Activated effector memory CD4-positive, alpha-beta T cell treated with anti-CD3 and anti-CD28 coated beads, Interleukin-2, amount 50 U/mL, for 16 hours (primary cell): ENCODE data around the gene ERI2.

Experiments used
- DNase-seq: peaks from one replicate; pipeline ENCODE4 v3.0.0-alpha.2; 2020

ERI2 gene

GRCh38 chr16:20806168-20807050, at the start of gene ERI2, which contains the start of gene REXO5:
Gene ERI2 (minus strand): TSS chr16:20806472. CDS start chr16:20806430, 42 bp downstream.
Gene REXO5 (plus strand): TSS chr16:20806527. CDS start chr16:20806954, 427 bp downstream.
- DNase-seq, result peak; percentile 91

- DNase-seq, result no peak
Measured at GRCh38 chr16:20854963-20855362, 48.7 kb upstream of the ERI2 start.

GRCh38 chr16:20853981-20854620, 47.8 kb upstream of the ERI2 start:
- DNase-seq, result no peak

GRCh38 chr16:20853143-20853542, 46.9 kb upstream of the ERI2 start:
- no peak for DNase-seq

GRCh38 chr16:20851601-20852000, 45.3 kb upstream of the ERI2 start:
- DNase-seq, result no peak

- DNase-seq, result no peak
Measured at GRCh38 chr16:20850981-20851380, 44.7 kb upstream of the ERI2 start.

- peak; percentile 87 for DNase-seq
Measured at GRCh38 chr16:20849589-20850390, 43.5 kb upstream of the ERI2 start.

GRCh38 chr16:20847550-20847949, 41.3 kb upstream of the ERI2 start:
- DNase-seq, result no peak

- no peak for DNase-seq
Measured at GRCh38 chr16:20846551-20846950, 40.3 kb upstream of the ERI2 start.

GRCh38 chr16:20846030-20846429, 39.8 kb upstream of the ERI2 start:
- no peak for DNase-seq

- no peak for DNase-seq
Measured at GRCh38 chr16:20844588-20844987, 38.3 kb upstream of the ERI2 start.

- DNase-seq, result no peak
Measured at GRCh38 chr16:20844054-20844453, 37.8 kb upstream of the ERI2 start.

GRCh38 chr16:20839504-20839903, 33.2 kb upstream of the ERI2 start:
- DNase-seq, result no peak

GRCh38 chr16:20838240-20838639, 32.0 kb upstream of the ERI2 start:
- DNase-seq, result no peak

GRCh38 chr16:20833086-20833485, 26.8 kb upstream of the ERI2 start:
- DNase-seq, result no peak

GRCh38 chr16:20830372-20830771, 24.1 kb upstream of the ERI2 start:
- DNase-seq, result no peak

GRCh38 chr16:20829536-20829935, 23.3 kb upstream of the ERI2 start:
- no peak for DNase-seq

GRCh38 chr16:20826039-20826566, 19.8 kb upstream of the ERI2 start:
- no peak for DNase-seq

- no peak for DNase-seq
Measured at GRCh38 chr16:20822521-20823325, 16.5 kb upstream of the ERI2 start.

- no peak for DNase-seq
Measured at GRCh38 chr16:20821682-20822081, 15.4 kb upstream of the ERI2 start.

- no peak for DNase-seq
Measured at GRCh38 chr16:20818929-20819585, 12.8 kb upstream of the ERI2 start.

GRCh38 chr16:20814784-20815183, 8.5 kb upstream of the ERI2 start:
- DNase-seq, result no peak
